Neural cell (in vitro differentiated cells): Measurements from ENCODE around the gene DPH1.

Experiments
- EP300 ChIP-seq: fragments of 450-650 bp; conservative IDR thresholded peaks from 2 replicates; pipeline ENCODE4 v1.6.1; 2014; ENCODE audit warnings: antibody characterized with exemption, mild to moderate bottlenecking, moderate library complexity; ENCODE audit not compliant: poor library complexity, severe bottlenecking
- EZH2 ChIP-seq: fragments of 200-600, 300-800 bp; shearing (Covaris generic), sonication (generic); IDR thresholded peaks from 2 replicates; pipeline ENCODE4 v1.6.1; 2014; ENCODE audit warnings: antibody characterized with exemption, low read length, borderline replicate concordance, mild to moderate bottlenecking; ENCODE audit not compliant: insufficient read depth, poor library complexity, severe bottlenecking
- POLR2AphosphoS5 ChIP-seq: IDR thresholded peaks from 2 replicates; pipeline ENCODE4 v1.6.1; 2012
- RAD21 ChIP-seq: fragments of 450-650 bp; conservative IDR thresholded peaks from 2 replicates; pipeline ENCODE4 v1.6.1; 2014; ENCODE audit warnings: antibody characterized with exemption, mild to moderate bottlenecking, moderate library complexity
- SMC3 ChIP-seq: fragments of 450-650 bp; conservative IDR thresholded peaks from 2 replicates; pipeline ENCODE4 v1.6.1; 2014; ENCODE audit warnings: antibody characterized with exemption, mild to moderate bottlenecking, moderate library complexity; ENCODE audit not compliant: poor library complexity
- TF ChIP-seq, protein P1 (sequence below): fragments of 450-650 bp; IDR thresholded peaks from 2 replicates; pipeline ENCODE4 v1.5.1; 2014; ENCODE audit warnings: antibody characterized with exemption, mild to moderate bottlenecking, moderate library complexity; ENCODE audit not compliant: poor library complexity, severe bottlenecking
- TF ChIP-seq, protein P2 (sequence below): IDR thresholded peaks from 2 replicates; pipeline ENCODE4 v1.6.1; 2012; ENCODE audit warnings: borderline replicate concordance

DNA sequence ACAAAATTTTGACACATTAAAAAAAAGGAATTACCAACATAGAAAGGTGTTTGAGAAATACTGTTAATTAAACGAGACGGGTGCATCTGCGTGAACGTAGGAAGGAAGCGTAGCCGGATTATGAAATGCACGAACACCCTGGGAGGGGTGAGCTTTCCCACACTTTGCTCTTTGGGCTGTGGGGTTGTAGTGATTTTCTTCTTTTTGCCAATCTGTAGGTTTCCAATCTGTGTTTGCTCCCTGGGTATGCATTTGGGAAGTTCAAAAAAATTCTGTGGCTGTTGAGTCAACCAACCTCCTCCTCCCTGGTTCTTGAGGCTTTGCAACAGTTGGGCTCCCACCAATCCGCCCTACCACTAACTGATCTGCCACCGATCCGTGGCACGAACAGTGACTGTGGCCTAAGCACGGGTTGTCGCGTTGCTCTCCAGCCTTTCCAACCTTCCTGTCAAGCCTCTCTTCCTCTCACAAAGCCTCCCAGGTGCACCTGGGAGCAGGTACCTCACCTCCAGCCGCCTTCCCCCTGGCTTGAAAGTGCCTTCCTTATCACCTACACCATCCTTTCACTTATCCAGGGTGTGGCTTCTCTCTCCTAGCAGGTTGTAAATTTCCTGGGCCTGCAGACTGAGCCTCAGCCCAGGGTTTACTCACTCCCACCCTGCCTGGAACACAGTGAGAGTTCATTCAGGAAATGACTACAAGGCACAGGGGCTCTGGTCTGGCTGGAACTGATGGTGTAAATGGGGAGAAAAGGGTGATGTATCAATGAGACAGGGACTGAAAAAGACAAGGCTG is 21.4 kb upstream of the DPH1 start:
- TF ChIP-seq, protein P1, sequence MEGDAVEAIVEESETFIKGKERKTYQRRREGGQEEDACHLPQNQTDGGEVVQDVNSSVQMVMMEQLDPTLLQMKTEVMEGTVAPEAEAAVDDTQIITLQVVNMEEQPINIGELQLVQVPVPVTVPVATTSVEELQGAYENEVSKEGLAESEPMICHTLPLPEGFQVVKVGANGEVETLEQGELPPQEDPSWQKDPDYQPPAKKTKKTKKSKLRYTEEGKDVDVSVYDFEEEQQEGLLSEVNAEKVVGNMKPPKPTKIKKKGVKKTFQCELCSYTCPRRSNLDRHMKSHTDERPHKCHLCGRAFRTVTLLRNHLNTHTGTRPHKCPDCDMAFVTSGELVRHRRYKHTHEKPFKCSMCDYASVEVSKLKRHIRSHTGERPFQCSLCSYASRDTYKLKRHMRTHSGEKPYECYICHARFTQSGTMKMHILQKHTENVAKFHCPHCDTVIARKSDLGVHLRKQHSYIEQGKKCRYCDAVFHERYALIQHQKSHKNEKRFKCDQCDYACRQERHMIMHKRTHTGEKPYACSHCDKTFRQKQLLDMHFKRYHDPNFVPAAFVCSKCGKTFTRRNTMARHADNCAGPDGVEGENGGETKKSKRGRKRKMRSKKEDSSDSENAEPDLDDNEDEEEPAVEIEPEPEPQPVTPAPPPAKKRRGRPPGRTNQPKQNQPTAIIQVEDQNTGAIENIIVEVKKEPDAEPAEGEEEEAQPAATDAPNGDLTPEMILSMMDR: no peak
- no peak for TF ChIP-seq RAD21
- TF ChIP-seq EZH2: no peak
- TF ChIP-seq POLR2AphosphoS5: no peak
- TF ChIP-seq, protein P2, sequence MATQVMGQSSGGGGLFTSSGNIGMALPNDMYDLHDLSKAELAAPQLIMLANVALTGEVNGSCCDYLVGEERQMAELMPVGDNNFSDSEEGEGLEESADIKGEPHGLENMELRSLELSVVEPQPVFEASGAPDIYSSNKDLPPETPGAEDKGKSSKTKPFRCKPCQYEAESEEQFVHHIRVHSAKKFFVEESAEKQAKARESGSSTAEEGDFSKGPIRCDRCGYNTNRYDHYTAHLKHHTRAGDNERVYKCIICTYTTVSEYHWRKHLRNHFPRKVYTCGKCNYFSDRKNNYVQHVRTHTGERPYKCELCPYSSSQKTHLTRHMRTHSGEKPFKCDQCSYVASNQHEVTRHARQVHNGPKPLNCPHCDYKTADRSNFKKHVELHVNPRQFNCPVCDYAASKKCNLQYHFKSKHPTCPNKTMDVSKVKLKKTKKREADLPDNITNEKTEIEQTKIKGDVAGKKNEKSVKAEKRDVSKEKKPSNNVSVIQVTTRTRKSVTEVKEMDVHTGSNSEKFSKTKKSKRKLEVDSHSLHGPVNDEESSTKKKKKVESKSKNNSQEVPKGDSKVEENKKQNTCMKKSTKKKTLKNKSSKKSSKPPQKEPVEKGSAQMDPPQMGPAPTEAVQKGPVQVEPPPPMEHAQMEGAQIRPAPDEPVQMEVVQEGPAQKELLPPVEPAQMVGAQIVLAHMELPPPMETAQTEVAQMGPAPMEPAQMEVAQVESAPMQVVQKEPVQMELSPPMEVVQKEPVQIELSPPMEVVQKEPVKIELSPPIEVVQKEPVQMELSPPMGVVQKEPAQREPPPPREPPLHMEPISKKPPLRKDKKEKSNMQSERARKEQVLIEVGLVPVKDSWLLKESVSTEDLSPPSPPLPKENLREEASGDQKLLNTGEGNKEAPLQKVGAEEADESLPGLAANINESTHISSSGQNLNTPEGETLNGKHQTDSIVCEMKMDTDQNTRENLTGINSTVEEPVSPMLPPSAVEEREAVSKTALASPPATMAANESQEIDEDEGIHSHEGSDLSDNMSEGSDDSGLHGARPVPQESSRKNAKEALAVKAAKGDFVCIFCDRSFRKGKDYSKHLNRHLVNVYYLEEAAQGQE: no peak
- TF ChIP-seq SMC3: no peak
- TF ChIP-seq EP300: no peak
